Umbilical cord (tissue), 2 donors: ENCODE results near the gene CTSZ. TPM values are rescaled to one million over a fixed set of nuclear protein-coding genes. Genes with fewer than 3 reads are reported as not detected.
"Not testable (repeated sequence)": the region's sequence is repeated elsewhere in the genome, so short reads cannot be mapped to it uniquely, and the experiment has no call there.

Experiments
- DNase-seq: peaks from one replicate; pipeline ENCODE4 v3.0.0-alpha.2; 2015; ENCODE audit warnings: low spot score
- total RNA-seq: library from RNA; depleted of rRNA; stranded (reverse); fragments of >200 nt; gene quantifications from one replicate; pipeline ENCODE4 v1.2.3, GENCODE V29; 2014; ENCODE audit warnings: low replicate concordance; ENCODE audit not compliant: insufficient read depth

Gene CTSZ
- total RNA-seq, 1 donor from 2014 or later = 131 TPM

DNA sequence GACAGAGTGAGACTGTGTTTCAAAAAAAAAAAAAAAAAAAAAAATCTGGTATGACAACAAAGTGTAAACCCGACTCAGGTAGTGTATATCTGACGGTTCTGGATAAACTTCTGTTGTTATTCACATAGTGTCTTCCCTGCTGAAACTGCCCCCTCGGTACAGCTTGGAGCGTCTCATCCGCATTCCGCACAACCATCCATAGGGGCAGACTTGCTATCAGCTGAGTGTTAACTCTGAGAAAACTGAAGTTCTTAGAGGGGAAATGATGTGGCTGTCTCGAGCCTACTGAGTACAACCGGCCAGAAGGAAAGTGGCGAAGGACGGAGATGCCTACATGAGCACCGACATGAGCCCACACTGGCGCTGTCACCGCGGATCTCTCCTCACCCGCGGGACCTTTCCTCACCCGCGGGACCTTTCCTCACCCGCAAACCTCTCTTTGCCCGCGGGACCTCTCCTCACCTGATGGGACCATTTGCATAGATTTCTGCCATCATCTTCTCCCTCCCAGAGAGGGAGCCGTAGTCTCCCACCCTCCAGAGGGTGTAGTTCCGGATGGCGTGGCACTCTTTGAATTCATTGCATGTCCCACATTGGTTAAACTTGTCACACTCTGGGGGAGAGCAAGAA is 9.8 kb downstream of the CTSZ start:
- no peak for DNase-seq

- DNase-seq = no peak
Measured at GRCh38 chr20:58996226-58996611, 10.8 kb downstream of the CTSZ start.

DNA sequence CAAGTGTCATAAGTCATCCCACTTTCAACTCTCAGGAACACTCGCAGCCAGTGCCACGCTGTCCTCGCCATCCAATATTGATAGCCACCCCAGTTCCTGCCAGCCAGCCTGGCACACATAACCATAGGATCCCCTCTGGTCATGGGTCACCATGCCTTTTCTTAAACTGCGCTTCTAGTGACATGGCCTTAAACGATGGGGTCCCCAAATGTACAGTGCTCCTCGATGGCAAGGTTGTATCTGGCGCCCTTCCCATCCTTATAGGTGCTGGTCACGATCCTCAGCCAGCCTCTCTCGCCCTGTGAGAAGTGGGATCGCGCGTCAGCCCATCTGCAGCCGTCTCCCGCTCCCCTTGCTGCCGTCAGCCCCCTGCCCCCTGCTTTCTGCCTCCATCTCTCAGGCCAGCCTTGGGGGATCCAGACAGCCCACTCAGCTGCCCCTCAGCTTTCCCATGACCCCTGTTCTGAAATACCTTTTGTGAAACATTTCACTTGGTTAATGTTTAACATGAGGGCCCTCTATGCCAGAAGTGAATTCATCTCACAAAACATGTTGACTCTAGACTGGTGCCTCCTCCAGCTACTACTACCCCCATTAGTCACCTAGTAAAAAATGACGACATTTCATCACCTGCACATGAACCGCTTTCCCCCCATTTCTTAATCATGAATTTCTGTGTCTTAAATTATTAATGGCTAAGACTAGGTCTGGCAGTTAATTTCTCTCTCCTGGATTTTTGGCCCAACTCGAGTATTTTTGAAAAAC is 11.4 kb downstream of the CTSZ start:
- DNase-seq = no peak

DNA sequence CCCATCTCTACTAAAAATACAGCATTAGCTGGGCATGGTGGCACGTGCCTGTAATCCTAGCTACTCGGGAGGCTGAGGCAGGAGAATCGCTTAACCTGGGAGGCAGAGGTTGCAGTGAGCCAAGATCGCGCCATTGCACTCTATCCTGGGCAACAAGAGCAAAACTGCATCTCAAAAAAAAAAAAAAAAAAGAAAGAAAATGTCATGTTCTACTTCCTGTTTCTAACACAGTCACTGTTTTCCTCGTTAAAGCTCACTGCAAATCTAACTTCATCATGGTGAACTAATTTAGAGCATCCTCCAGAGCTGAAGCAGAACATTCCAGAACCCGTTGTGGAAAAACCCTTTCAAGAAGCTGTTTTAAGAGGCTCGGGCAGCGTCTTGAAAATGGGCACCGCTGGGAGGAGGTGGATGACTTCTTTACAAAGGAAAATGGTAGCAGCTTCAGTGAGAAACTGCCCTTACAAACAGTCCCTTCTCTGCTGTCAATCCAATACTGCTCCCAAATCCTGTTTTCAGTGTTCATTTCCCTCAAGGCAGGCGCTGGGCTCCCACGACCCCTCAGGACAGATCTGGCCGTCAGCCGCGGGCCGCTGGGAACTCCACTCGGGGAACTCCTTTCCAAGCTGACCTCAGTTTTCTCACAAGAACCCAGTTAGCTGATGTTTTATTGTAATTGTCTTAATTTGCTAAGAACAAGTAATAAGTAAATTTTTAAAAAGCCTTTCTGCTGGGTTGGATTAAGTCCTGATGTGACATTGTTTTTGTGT is 12.5 kb downstream of the CTSZ start:
- no peak for DNase-seq

DNA sequence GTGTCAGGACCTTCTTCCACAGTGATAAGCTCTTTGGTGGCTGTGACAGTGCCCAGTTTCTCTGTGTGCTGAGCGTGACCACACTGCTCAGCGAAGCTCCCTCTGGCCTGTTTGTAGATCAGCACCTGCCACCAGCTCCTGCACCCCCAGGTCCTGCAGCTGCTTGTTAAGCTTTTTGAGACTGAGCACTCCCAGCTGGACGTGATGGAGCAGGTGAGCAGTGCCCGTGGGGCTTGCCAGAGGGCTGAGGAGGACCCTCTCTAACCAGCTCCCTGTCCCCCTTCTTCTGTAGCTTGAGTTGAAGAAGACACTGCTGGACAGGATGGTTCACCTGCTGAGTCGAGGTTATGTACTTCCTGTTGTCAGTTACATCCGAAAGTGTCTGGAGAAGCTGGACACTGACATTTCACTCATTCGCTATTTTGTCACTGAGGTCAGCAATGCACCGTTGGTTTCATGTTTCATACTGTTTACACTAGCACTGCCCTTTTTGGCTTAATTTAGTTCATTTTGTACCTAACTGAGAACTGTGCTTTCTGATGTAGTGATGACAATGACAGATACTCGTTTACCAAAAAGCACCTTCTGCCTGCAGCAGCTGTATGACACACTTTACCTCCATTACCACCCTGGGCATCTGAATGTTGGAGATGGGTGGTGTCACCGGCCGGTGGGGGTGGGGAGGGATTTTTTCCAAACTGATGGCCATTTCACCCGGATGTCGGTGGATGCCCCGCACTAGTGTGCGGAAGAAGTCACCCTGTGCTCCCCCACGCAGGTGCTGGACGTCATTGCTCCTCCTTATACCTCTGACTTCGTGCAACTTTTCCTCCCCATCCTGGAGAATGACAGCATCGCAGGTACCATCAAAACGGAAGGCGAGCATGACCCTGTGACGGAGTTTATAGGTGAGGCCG is 13.5 kb downstream of the CTSZ start:
- no peak for DNase-seq

DNA sequence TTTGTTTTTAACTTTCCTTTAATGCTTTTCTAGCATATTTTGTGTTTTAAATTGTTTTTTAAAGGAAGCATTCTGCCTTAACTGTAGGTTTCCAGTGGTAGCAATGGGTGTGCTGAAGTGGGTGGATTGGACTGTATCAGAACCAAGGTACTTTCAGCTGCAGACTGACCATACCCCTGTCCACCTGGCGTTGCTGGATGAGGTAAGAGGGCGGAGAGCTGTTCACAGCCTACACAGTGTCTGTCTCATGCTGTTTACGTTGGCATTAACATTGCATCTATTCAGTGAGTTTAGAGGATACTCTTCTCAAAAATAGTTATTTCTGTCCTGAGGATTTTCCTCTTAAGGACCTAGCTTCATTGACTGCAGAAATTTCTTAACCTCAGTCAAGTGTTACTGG is 14.1 kb downstream of the CTSZ start:
- DNase-seq = no peak

- no peak for DNase-seq
Measured at GRCh38 chr20:58991715-58992114, 15.3 kb downstream of the CTSZ start.

- DNase-seq = no peak
Measured at GRCh38 chr20:58990651-58991445, 16.2 kb downstream of the CTSZ start.

DNA sequence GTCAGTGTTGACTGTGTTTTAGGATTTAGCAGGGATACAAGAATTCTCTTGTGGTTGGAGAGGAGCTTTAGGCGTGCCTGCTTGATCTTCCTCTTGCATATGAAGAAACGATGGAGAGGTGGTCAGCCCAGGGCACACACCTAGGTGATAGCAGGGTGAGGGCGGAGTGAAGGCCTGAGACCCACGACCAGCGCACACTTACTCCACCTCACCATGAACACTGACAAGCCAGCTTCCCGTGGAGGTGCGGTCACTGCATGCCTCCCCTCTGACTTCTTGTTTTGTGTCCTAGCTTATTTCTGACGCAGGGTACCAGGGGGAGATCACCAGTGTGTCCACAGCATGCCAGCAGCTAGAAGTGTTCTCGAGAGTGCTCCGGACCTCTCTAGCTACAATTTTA is 17.9 kb downstream of the CTSZ start:
- DNase-seq = no peak

- no peak for DNase-seq
Measured at GRCh38 chr20:58988565-58988882, 18.5 kb downstream of the CTSZ start.

- no peak for DNase-seq
Measured at GRCh38 chr20:58987790-58988564, 19.1 kb downstream of the CTSZ start.

GRCh38 chr20:58986968-58987517 is 20.0 kb downstream of the CTSZ start:
- DNase-seq = no peak

- DNase-seq = no peak
Measured at GRCh38 chr20:58986286-58986967, 20.6 kb downstream of the CTSZ start.

DNA sequence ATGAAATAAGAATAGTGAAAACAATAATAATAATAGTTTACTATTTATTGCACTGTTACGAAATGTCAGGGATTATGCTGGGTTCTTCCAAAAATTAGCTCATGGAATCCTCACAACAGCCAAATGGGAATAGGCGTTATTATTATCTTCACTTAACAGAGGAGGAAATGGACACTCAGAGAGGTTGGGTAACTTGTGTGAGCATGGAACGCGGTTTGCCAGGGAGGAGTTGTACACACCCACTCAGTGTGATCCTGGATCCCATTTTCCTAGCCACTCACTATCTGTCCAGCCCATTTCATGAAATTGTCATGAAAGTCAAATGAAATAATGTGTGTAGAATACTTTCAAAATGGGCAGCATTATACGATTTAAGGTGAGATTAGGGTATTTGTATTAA is 21.4 kb downstream of the CTSZ start:
- no peak for DNase-seq

DNA sequence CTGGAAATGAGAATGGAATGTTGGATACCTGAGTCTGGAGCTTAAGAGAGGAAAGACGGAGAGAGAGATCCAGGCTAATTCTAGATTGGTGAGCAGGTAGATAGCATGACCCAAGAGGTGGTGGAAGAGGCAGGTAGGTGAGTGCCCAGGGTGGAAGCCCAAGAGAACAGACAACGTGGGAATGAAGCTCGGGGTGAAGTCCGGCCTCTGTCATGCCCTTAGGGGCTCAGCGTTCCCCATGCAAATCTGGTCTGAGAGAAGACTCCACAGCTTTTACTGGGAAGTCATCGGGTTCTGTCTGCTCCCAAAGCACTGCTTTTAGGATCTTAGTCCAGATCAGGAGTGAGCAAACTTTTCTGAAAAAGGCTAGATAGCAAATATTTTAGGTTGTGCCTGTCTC is 22.4 kb downstream of the CTSZ start:
- no peak for DNase-seq

- not testable (repeated sequence) for DNase-seq
Measured at GRCh38 chr20:58983115-58983468, 24.0 kb downstream of the CTSZ start.

DNA sequence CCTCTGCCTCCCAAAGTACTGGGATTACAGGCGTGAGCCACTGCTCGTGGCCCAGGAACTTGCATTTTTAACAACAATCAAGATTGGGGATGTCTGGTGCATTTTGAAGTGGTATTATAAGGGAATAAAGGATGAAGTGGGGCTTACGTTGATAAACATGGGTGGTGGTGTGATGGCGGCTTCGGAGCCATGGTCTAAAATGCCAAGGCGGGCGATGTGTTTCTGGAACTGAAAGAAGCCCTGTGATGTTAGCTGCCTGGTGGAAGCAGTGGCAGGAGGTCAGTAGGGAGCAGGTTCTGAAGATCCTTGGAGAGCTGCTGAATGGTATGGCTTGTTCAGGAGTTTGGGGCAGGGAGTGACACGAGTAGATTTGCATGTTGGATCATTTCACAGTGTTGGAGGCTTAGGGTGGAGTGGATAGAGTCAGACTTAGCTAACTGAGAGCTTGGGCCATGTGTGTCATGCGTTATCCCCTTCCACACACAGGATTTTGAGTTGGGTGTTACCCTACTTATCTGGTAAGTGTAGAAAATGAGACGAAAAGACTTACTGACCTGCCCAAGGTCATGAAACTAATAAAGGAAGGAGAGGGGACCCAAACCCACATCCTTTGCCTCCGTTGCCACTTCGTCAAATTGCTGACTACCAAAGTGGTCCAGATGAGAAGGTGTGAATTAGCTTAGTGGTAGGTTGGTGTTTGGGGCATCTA is 24.5 kb downstream of the CTSZ start:
- DNase-seq = no peak

- DNase-seq = peak; percentile 37
Measured at GRCh38 chr20:58981628-58982364, 25.3 kb downstream of the CTSZ start.
